Spleen (tissue), 7 donors: ENCODE measurements around the gene ZDHHC18.

Experiments used
- POLR2AphosphoS5 ChIP-seq, 3 donors: sonication (generic); formaldehyde crosslinking; IDR thresholded peaks; one replicate each; pipeline ENCODE4 v1.5.1; 2017; ENCODE audit warnings: antibody characterized with exemption in 3 of 3
- TF ChIP-seq, protein P1 (sequence below), 11 experiments: fragments of 200-600 bp in 7 of 11; fragments of 450-650 bp in 4 of 11; sonication (generic) in 4 of 11; IDR thresholded peaks in 8 of 11; conservative IDR thresholded peaks in 3 of 11; 1 replicate in 7 of 11; 2 replicates in 4 of 11; pipeline versions ENCODE4 v1.4.0 to v1.8.0; 2016 to 2021; ENCODE audit warnings: antibody characterized with exemption in 11 of 11, inconsistent platforms in 4 of 11, mild to moderate bottlenecking in 1 of 11
- donor health status: DM: no; HTN: no; CAD: no; lungs with moderate emphysema.
- donor health status: DM: no; HTN: no; CAD: no.
- donor health status: DM: no; HTN: no; CAD: no.

DNA sequence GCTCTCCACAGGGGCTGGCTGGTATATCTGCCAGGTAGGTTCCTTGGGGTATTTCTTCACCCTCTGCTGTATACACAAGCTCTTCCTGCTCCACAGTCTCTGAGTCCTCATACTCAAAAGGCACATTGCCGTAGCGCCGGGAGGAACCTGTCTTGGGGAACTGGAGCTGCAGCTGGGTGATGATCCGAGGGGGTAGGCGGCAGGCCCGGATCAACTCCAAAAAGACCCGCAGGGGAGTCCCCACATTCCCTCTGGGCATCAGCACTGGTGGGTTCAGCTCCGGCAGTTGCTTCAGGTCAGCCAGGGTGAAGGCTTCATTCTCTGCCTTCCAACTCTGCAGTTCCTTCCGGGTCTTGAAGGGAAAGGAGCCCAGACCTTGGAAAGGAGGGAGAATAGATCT lies 70.9 kb downstream of the ZDHHC18 start:
- TF ChIP-seq, protein P1, sequence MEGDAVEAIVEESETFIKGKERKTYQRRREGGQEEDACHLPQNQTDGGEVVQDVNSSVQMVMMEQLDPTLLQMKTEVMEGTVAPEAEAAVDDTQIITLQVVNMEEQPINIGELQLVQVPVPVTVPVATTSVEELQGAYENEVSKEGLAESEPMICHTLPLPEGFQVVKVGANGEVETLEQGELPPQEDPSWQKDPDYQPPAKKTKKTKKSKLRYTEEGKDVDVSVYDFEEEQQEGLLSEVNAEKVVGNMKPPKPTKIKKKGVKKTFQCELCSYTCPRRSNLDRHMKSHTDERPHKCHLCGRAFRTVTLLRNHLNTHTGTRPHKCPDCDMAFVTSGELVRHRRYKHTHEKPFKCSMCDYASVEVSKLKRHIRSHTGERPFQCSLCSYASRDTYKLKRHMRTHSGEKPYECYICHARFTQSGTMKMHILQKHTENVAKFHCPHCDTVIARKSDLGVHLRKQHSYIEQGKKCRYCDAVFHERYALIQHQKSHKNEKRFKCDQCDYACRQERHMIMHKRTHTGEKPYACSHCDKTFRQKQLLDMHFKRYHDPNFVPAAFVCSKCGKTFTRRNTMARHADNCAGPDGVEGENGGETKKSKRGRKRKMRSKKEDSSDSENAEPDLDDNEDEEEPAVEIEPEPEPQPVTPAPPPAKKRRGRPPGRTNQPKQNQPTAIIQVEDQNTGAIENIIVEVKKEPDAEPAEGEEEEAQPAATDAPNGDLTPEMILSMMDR (IDR thresholded peaks at IDR 0.05 in 8 of 11, conservative IDR thresholded peaks at IDR 0.05 in 3 of 11) = no peak
- TF ChIP-seq POLR2AphosphoS5 (IDR thresholded peaks at IDR 0.05) = no peak
